HG03066 (cell line): ENCODE measurements around the gene LAMA2.

Experiments used
- ATAC-seq: cut with Tn5 transposase; IDR thresholded peaks from one replicate; pipeline ENCODE4 v1.9.1; 2021; ENCODE audit warnings: low read depth; ENCODE audit not compliant: unreplicated experiment

The LAMA2 gene, protein sequence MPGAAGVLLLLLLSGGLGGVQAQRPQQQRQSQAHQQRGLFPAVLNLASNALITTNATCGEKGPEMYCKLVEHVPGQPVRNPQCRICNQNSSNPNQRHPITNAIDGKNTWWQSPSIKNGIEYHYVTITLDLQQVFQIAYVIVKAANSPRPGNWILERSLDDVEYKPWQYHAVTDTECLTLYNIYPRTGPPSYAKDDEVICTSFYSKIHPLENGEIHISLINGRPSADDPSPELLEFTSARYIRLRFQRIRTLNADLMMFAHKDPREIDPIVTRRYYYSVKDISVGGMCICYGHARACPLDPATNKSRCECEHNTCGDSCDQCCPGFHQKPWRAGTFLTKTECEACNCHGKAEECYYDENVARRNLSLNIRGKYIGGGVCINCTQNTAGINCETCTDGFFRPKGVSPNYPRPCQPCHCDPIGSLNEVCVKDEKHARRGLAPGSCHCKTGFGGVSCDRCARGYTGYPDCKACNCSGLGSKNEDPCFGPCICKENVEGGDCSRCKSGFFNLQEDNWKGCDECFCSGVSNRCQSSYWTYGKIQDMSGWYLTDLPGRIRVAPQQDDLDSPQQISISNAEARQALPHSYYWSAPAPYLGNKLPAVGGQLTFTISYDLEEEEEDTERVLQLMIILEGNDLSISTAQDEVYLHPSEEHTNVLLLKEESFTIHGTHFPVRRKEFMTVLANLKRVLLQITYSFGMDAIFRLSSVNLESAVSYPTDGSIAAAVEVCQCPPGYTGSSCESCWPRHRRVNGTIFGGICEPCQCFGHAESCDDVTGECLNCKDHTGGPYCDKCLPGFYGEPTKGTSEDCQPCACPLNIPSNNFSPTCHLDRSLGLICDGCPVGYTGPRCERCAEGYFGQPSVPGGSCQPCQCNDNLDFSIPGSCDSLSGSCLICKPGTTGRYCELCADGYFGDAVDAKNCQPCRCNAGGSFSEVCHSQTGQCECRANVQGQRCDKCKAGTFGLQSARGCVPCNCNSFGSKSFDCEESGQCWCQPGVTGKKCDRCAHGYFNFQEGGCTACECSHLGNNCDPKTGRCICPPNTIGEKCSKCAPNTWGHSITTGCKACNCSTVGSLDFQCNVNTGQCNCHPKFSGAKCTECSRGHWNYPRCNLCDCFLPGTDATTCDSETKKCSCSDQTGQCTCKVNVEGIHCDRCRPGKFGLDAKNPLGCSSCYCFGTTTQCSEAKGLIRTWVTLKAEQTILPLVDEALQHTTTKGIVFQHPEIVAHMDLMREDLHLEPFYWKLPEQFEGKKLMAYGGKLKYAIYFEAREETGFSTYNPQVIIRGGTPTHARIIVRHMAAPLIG (N-terminal part only)

DNA sequence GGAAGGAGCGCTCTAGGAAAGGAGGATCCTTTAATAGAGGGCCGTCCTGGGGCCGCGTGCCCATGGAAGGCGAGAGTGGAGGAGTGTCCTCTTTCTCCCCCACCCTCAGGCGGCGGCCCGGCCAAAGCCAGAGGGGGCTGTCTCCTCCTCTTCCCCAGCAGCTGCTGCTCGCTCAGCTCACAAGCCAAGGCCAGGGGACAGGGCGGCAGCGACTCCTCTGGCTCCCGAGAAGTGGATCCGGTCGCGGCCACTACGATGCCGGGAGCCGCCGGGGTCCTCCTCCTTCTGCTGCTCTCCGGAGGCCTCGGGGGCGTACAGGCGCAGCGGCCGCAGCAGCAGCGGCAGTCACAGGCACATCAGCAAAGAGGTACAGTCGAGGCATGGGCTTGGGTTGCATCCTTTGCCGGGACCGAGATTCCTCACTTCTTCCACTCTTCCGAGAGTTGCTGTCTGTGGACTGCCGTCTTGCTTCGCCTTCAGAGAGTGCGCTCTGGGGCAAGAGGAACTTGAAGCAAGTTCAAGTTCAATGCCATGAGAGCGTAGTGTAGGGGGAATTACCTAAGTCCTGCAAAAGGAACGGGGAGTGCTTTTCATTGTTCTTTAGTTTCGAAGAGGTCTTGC, at the start of gene LAMA2:
Gene LAMA2, plus strand, starts transcription at position 148 of the 621 bp plus-strand sequence. Its CDS starts 108 bp downstream, at position 256.
- ATAC-seq = no peak

DNA sequence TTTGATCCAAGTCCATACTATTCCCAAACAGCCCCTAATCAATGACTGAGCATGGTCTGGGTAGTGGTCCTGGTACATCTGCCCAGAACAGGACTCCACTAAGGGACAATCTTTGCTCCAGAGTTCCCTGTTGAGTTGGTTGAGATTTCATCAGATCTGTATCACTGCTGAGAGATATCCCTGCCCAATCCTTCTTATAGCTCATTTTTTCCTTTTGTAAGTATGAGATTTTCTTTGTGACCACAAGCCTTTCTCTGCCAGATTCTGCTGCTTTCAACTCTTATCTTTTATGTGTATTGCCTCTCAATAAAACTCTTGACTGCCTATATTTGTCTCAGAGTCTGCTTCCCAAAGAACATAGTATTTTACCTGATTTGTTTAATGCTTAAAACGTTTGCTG, 46.2 kb upstream of the LAMA2 start:
- ATAC-seq = no peak

DNA sequence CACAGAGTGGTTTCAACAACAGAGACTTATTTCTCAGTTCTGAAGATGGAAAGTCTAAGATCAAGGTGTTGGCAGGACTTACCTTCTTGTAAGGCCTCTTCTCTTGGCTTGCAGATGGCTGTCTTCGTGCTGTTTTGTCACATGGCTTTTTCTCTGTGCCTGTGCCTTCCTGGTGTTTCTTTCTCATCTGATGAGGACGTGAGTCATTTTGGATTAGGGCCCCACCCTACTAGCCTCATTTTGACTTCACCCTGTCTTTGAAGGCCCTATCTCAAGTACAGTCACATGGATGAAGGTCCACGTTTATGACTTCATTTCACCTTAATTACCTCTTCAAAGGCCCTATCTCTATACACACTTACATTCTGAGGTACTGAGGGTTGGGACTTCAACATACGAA, 41.4 kb upstream of the LAMA2 start:
- ATAC-seq = no peak

DNA sequence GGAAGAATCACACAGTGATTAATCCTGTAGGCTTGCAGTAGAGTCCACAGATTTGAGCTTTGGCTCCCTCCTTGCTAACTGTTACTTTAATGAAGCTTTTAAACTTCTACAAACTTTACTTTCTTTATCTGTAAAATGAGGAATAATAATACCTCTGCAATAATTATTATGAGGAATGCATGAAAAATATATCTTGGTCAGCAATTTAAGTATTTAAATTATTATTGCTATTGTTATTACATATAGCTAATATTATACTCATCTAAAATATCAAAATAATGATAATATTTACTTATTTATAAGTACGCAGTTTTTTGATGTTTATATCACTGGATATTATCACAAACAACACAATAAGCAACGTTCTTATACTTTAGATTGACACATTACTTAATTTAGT, 38.3 kb upstream of the LAMA2 start:
- no peak for ATAC-seq

DNA sequence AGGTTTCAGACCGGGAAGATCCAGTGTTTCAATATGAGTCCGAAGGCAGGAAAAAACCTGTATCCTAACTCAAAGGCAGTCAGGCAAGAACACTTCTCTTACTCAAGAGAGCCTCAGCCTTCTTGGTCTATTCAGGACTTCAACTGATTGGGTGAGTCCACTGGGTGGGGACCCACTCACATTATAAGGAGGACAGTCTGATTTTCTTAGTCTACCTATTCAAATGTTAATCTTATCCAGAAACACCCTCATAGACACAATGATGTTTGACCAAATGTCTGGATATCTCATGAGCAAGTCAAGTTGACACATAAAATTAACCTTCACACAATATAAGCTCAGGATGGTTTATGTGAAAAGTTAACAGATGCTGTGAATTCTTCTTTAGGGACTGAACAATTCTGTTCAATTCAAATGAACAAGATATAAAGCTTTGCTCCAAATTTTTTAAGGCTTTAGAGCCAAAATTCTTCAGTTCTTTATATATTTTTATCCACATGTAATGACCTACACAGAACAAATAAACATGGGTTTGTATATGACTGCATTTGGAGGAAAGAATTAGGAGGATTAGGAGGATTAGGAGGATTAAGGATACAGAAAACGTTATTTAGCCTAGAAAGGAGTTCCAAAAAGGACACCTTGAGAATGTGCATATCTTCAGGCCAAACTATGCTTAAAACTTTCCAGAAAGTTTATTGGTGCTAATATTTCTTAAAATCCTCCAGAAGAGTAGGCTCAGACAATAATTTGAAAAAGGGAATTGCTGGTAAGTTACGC, 35.3 kb upstream of the LAMA2 start:
- ATAC-seq = no peak

DNA sequence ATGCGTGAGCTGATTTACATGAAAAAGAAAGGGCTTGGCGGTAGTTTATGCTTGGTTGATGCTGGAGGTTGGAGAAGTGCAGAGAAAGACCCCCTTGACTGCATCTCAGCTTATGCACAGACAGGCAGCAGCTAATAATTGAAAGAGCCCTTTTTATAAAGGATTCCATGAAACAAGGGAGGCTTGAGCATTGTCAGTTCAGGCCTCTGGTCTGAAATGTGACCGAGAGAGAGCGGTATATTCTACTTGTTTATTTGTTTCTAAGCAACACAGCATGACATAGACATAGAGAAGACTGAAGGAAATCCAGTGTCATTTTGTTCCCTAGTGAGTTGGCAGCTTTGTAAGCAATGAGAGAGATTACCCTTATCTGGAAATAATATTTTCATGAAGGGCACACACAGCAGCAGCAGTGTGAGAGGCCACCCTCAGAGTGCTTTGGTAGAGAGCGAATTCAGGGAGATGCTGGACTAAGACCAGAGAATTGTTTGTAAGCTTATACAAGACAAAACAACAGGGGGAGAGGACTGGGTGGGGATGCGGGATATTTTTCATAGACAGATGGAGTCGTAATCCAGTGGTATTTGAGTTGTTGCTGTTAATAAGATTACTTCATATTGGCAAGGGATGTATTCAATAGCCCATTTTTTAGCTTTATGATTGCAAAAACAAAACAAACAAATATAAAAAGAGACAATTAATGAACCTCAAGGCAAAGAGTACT, 34.6 kb upstream of the LAMA2 start:
- no peak for ATAC-seq

GRCh38 chr6:128855581-128856085, 27.3 kb upstream of the LAMA2 start:
- no peak for ATAC-seq

DNA sequence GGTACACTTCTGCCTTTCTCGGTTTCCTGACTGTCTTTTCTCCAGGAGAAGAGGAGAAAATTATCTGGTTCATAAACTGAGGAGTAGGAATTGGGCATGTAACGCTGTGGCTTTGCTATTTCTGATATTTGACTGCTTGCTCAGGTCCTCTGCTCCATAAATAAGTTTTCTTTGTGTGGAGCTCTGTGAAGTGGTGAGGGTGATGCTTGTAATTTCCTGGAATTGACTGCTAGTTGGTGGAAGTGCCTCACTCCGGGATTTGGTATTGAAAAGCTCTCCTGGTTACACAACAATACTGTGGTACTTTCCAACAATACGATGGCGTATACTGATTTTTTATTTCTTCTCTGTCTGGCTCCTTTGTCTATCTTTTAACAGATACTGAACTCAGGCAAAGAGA, 25.1 kb upstream of the LAMA2 start:
- no peak for ATAC-seq

GRCh38 chr6:128860782-128861181, 22.2 kb upstream of the LAMA2 start:
- ATAC-seq = no peak

GRCh38 chr6:128863983-128864382, 19.0 kb upstream of the LAMA2 start:
- no peak for ATAC-seq

DNA sequence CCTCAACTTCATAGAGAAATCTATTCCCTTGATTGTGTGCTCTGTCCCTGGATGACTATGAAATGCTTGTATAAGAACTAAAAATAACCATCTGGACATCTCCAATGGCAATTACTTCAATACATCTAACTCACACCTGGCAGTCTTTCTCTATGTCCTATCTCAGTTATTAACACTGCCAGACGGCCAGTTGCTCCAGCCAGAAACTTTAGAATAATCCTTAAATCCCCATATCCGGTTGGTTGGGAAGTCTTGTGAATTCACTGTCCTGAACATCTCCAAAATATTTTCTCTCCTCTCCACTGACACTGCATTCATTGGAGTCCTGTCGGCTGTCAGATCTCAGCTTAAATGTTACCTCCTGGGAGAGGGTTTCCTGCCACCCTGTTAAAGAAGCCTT, 12.2 kb upstream of the LAMA2 start:
- no peak for ATAC-seq

- no peak for ATAC-seq
Measured at GRCh38 chr6:128874863-128875262, 8.1 kb upstream of the LAMA2 start.

- ATAC-seq = no peak
Measured at GRCh38 chr6:128882560-128882959, 378 bp upstream of the LAMA2 start.

DNA sequence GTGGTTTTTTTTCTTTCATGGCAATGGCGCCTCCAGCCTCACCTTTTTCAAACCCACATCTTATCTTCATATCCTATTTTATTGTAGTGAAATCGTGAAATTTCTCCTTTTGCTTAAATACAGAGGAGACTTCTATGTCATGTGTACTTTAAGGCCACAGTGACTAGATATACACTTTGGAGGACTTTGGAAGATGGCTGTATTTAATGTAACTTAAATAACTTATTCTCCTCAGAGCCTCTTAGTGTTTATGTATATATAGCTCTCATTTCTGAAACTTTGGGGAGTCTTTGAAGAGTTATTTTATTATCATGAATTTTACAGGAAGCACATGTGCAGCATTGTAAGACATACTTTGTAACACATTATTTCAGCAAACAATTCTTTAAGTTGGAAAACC, 968 bp downstream of the LAMA2 start:
- ATAC-seq = no peak

DNA sequence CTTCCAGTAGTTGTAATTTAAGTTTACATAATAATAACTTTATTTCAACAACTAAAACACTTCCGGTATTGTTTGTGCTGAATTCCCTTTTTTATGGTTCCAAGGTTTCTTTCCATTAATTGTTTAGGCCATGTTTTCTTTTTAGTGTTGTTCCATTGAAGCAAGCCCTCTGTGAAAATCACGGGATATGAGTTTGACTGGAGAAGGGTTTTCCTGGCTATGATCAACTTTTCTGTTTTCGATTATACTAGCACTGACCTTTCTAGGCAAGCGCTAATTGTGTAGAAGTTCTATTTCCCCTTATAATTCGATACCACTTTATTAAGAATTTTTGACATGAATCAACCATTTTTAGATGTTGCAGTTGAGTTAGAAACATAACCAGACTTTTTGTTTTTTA, 2.4 kb downstream of the LAMA2 start:
- no peak for ATAC-seq

DNA sequence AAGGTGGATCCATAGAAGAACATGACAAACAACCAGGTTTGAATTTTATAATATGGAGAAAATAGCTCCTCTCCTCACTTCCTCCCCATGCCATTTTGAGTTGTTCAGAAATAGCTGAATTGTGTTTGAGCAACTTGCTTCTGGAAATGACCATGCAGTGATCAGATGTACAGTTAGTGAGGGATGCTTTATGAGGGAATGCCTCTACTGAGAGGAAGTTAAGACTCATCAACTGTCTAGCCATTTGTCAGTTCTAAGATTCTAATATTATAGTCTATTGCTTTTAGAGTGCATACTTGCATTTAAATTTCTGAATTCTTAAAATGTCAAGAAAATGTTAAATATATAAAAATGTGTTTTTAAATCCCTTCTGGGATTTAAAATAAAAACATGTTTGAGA, 3.8 kb downstream of the LAMA2 start:
- ATAC-seq = no peak

- no peak for ATAC-seq
Measured at GRCh38 chr6:128888444-128889175, 5.7 kb downstream of the LAMA2 start.

DNA sequence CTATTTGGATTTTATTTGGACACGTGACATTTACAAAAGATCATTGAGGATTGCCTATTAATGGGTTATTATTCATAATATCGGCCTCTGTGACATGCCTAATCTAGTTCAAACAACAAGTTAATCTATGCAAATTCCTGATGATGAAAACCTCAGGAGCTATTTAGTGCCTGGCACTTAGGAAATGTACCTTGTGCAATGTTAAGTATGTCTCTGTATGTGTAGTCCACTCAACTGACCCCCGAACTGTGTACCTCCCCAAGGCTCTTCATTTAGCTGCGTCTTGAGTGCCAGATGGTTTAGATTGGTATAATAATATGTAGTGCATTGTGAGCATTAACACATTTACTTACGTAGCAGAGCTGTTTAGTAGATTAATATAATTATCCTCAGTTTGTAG, 6.9 kb downstream of the LAMA2 start:
- no peak for ATAC-seq
